Neural cell (in vitro differentiated cells): ENCODE results near the gene MAG. TPM values are rescaled to one million over a fixed set of nuclear protein-coding genes. Genes with fewer than 3 reads are reported as not detected.

Experiments
- H2AFZ ChIP-seq: fragments of 200-600, 300-800 bp; sonication (generic), shearing (Covaris generic); 2 replicates; pipeline ENCODE4 v1.6.0; 2014; ENCODE audit warnings: low read depth, mild to moderate bottlenecking, antibody characterized with exemption, low read length, moderate library complexity
- H3F3A ChIP-seq: fragments of 200-600 bp; shearing (Covaris generic); 2 replicates; pipeline ENCODE4 v1.6.1; 2016; ENCODE audit warnings: mild to moderate bottlenecking, moderate library complexity, mixed read lengths, antibody characterized with exemption, low read length; ENCODE audit not compliant: insufficient read depth, poor library complexity, severe bottlenecking
- H3K27ac ChIP-seq: fragments of 200-600, 300-800 bp; sonication (generic), shearing (Covaris generic); 2 replicates; pipeline ENCODE4 v1.5.1; 2014; ENCODE audit warnings: mild to moderate bottlenecking, low read length, moderate library complexity
- H3K27me3 ChIP-seq: fragments of 300-800, 200-600 bp; sonication (generic), shearing (Covaris generic); 2 replicates; pipeline ENCODE4 v1.6.0; 2014; ENCODE audit warnings: mild to moderate bottlenecking, low read depth, low read length, moderate library complexity; ENCODE audit not compliant: insufficient read depth
- H3K36me3 ChIP-seq: fragments of 300-800, 200-600 bp; sonication (generic), shearing (Covaris generic); 2 replicates; pipeline ENCODE4 v1.5.1; 2014; ENCODE audit warnings: mild to moderate bottlenecking, antibody characterized with exemption, low read length, moderate library complexity; ENCODE audit not compliant: insufficient read depth
- H3K4me2 ChIP-seq: fragments of 300-800, 200-600 bp; sonication (generic), shearing (Covaris generic); 2 replicates; pipeline ENCODE4 v1.6.0; 2014; ENCODE audit warnings: mild to moderate bottlenecking, low read length
- H3K4me3 ChIP-seq: fragments of 300-800, 200-600 bp; sonication (generic), shearing (Covaris generic); 2 replicates; pipeline ENCODE4 v1.5.1; 2014; ENCODE audit warnings: mild to moderate bottlenecking, low read length, moderate library complexity
- H3K79me2 ChIP-seq: fragments of 200-600 bp; shearing (Covaris generic); replicated peaks from 2 replicates; pipeline ENCODE4 v1.6.0; 2014; ENCODE audit warnings: mild to moderate bottlenecking, low read length, moderate library complexity; ENCODE audit not compliant: insufficient read depth
- H3K9ac ChIP-seq: fragments of 300-800, 200-600 bp; sonication (generic), shearing (Covaris generic); 2 replicates; pipeline ENCODE4 v1.6.1; 2016; ENCODE audit warnings: mild to moderate bottlenecking, low read length, mixed read lengths
- H3K9me2 ChIP-seq: fragments of 200-600 bp; shearing (Covaris generic); 2 replicates; pipeline ENCODE4 v1.6.1; 2016; ENCODE audit warnings: mild to moderate bottlenecking, low read length, mixed read lengths; ENCODE audit not compliant: insufficient read depth
- H3K9me3 ChIP-seq: fragments of 200-600, 300-800 bp; sonication (generic), shearing (Covaris generic); 2 replicates; pipeline ENCODE4 v1.6.1; 2016; ENCODE audit warnings: mild to moderate bottlenecking, mixed run types, low read length, moderate library complexity, mixed read lengths
- H4K20me1 ChIP-seq: fragments of 200-600 bp; shearing (Covaris generic); 2 replicates; pipeline ENCODE4 v1.6.1; 2016; ENCODE audit warnings: mild to moderate bottlenecking, mixed run types; ENCODE audit not compliant: insufficient read depth
- CTCF ChIP-seq: fragments of 450-650 bp; IDR thresholded peaks from 2 replicates; pipeline ENCODE4 v1.5.1; 2014; ENCODE audit warnings: antibody characterized with exemption, mild to moderate bottlenecking, moderate library complexity; ENCODE audit not compliant: poor library complexity, severe bottlenecking
- EP300 ChIP-seq: fragments of 450-650 bp; conservative IDR thresholded peaks from 2 replicates; pipeline ENCODE4 v1.6.1; 2014; ENCODE audit warnings: antibody characterized with exemption, mild to moderate bottlenecking, moderate library complexity; ENCODE audit not compliant: poor library complexity, severe bottlenecking
- MXI1 ChIP-seq: fragments of 450-650 bp; conservative IDR thresholded peaks from 2 replicates; pipeline ENCODE4 v1.6.1; 2014; ENCODE audit warnings: antibody characterized with exemption, mild to moderate bottlenecking; ENCODE audit not compliant: poor library complexity, severe bottlenecking
- POLR2AphosphoS5 ChIP-seq: IDR thresholded peaks from 2 replicates; pipeline ENCODE4 v1.6.1; 2012
- RAD21 ChIP-seq: fragments of 450-650 bp; conservative IDR thresholded peaks from 2 replicates; pipeline ENCODE4 v1.6.1; 2014; ENCODE audit warnings: antibody characterized with exemption, mild to moderate bottlenecking, moderate library complexity
- REST ChIP-seq: IDR thresholded peaks from 2 replicates; pipeline ENCODE4 v1.6.1; 2012; ENCODE audit warnings: borderline replicate concordance
- SMC3 ChIP-seq: fragments of 450-650 bp; conservative IDR thresholded peaks from 2 replicates; pipeline ENCODE4 v1.6.1; 2014; ENCODE audit warnings: antibody characterized with exemption, mild to moderate bottlenecking, moderate library complexity; ENCODE audit not compliant: poor library complexity
- TAF1 ChIP-seq: IDR thresholded peaks from 2 replicates; pipeline ENCODE4 v1.6.1; 2012; ENCODE audit warnings: low read depth
- polyA plus RNA-seq: library from polyadenylated mRNA; depleted of rRNA; stranded (reverse); fragments of >200 nt; gene quantifications from 2 replicates; pipeline ENCODE4 v1.2.3, GENCODE V29; 2014

MAG gene
- polyA plus RNA-seq, 1 donor from 2014 or later, result not detected

- Histone ChIP-seq H3K9me3 (no peaks in the 10 kb centered on the region), H3K27me3 (no peaks in the 10 kb centered on the region), H3K4me2 (no peak overlapping the region), H3K9ac (no peak overlapping the region), H3K27ac (no peak overlapping the region), H2AFZ (no peak overlapping the region), H3K9me2 (no peaks in the 10 kb centered on the region), H3K36me3 (no peaks in the 10 kb centered on the region), H3K4me3 (no peak overlapping the region), H3F3A (no peaks in the 10 kb centered on the region), H4K20me1 (no peaks in the 10 kb centered on the region), H3K79me2 (no peaks in the 10 kb centered on the region)
- no peak for TF ChIP-seq REST
- TF ChIP-seq RAD21, result no peak
- TF ChIP-seq MXI1, result no peak
Observed at GRCh38 chr19:35352177-35352447, 60.2 kb downstream of the MAG start.

- H3K79me2 ChIP-seq, result no peaks in the 10 kb centered on the region
- no peaks in the 10 kb centered on the region for H3K9me2 ChIP-seq
- no peaks in the 10 kb centered on the region for H3K27me3 ChIP-seq
- no peak overlapping the region for H3K4me3 ChIP-seq
- H2AFZ ChIP-seq, result no peak overlapping the region
- no peak for TF ChIP-seq REST
- no peak for TF ChIP-seq EP300
- peak; percentile 88 for TF ChIP-seq SMC3
- peak; percentile 92 for TF ChIP-seq RAD21
- TF ChIP-seq POLR2AphosphoS5, result no peak
- peak; percentile 92 for TF ChIP-seq CTCF
- no peak for TF ChIP-seq TAF1
- no peaks in the 10 kb centered on the region for H3K36me3 ChIP-seq
- H3K27ac ChIP-seq, result no peak overlapping the region
- H3K9ac ChIP-seq, result no peak overlapping the region
- H3K4me2 ChIP-seq, result no peak overlapping the region
- no peaks in the 10 kb centered on the region for H3K9me3 ChIP-seq
- H3F3A ChIP-seq, result no peaks in the 10 kb centered on the region
- no peaks in the 10 kb centered on the region for H4K20me1 ChIP-seq
Observed at GRCh38 chr19:35352448-35353304, 60.7 kb downstream of the MAG start.
